T follicular helper cell (primary cell): ENCODE data around the gene GTPBP4.
"Not testable (repeated sequence)": the region's sequence is repeated elsewhere in the genome, so short reads cannot be mapped to it uniquely, and the experiment has no call there.

Source experiments
- DNase-seq: peaks from one replicate; pipeline ENCODE4 v3.0.0-alpha.2; 2020; ENCODE audit warnings: low read depth

Gene GTPBP4

GRCh38 chr10:1057106-1057657 lies 68.9 kb downstream of the GTPBP4 start:
- DNase-seq: no peak

GRCh38 chr10:1058017-1058416 lies 69.8 kb downstream of the GTPBP4 start:
- DNase-seq: no peak

- no peak for DNase-seq
These were observed 71.7 kb downstream of the GTPBP4 start for GRCh38 chr10:1059902-1060301.

GRCh38 chr10:1061930-1062774 lies 73.9 kb downstream of the GTPBP4 start:
- no peak for DNase-seq

GRCh38 chr10:1063232-1063865 lies 75.1 kb downstream of the GTPBP4 start:
- DNase-seq: no peak

GRCh38 chr10:1064964-1065247 lies 76.7 kb downstream of the GTPBP4 start:
- no peak for DNase-seq

- not testable (repeated sequence) for DNase-seq
These were observed 78.5 kb downstream of the GTPBP4 start for GRCh38 chr10:1066734-1067133.

- no peak for DNase-seq
These were observed 80.4 kb downstream of the GTPBP4 start for GRCh38 chr10:1068380-1069361.
